Jurkat, Clone E6-1 (cell line): ENCODE results near the gene DEFB115. TPM values are rescaled to one million over a fixed set of nuclear protein-coding genes. Genes with fewer than 3 reads are reported as not detected.
A peak's percentile ranks its signal among the peaks of the same experiment; 100 is the strongest.
"Not testable (repeated sequence)": the region's sequence is repeated elsewhere in the genome, so short reads cannot be mapped to it uniquely, and the experiment has no call there.

Source experiments
- DNase-seq: peaks from one replicate; pipeline ENCODE4 v3.0.0-alpha.2; 2011; ENCODE audit warnings: low read depth, low spot score
- H3K4me3 ChIP-seq: 2 replicates; pipeline ENCODE4 v1.5.1; 2011; ENCODE audit warnings: mild to moderate bottlenecking, low read length, control low read depth, moderate library complexity
- polyA plus RNA-seq: library from polyadenylated mRNA; unstranded; fragments of >200 nt; gene quantifications from one replicate; pipeline ENCODE4 v1.2.1, GENCODE V29; 2012; ENCODE audit warnings: missing spikeins; ENCODE audit not compliant: insufficient read length, insufficient read depth

The DEFB115 gene
- polyA plus RNA-seq: not detected

- H3K4me3 ChIP-seq: no peak within 1 kb of the TSS
- DNase-seq: no peak
Measured at GRCh38 chr20:31257364-31257763, at the start of gene DEFB115. DEFB115 (plus strand) TSS chr20:31257664; CDS start chr20:31257664, 0 bp downstream.

GRCh38 chr20:31236953-31237352, 20.5 kb upstream of the DEFB115 start:
- H3K4me3 ChIP-seq: no peak overlapping the region
- no peak for DNase-seq

- H3K4me3 ChIP-seq: no peak overlapping the region
- no peak for DNase-seq
Measured at GRCh38 chr20:31237763-31238162, 19.7 kb upstream of the DEFB115 start.

- no peak for DNase-seq
- no peak overlapping the region for H3K4me3 ChIP-seq
Measured at GRCh38 chr20:31239139-31239538, 18.3 kb upstream of the DEFB115 start.

DNA sequence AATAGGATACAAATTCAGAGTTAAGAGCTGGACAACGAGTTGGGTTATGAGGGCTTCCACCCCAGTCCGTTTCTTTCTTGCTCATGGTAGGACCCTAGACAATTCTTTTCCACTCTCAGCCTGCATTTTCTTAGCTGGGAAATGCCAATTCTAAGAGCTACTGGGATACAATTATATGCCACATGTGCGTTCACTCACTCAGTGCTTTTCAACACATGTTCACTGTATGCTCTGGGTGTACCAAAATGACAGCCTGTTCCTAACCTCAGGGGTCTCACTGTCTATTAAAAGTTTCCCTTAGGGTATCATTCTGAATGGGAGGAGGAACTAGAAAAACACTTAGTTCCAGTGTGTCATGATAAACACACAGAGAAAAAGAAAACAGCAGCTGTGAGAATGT, 505 bp upstream of the DEFB115 start:
- no peak for DNase-seq

GRCh38 chr20:31260326-31260932, 3.0 kb downstream of the DEFB115 start:
- H3K4me3 ChIP-seq: no peak overlapping the region
- DNase-seq: peak; percentile 60

More for the DNA sequence above, 505 bp upstream of the DEFB115 start:
- no peak overlapping the region for H3K4me3 ChIP-seq

DNA sequence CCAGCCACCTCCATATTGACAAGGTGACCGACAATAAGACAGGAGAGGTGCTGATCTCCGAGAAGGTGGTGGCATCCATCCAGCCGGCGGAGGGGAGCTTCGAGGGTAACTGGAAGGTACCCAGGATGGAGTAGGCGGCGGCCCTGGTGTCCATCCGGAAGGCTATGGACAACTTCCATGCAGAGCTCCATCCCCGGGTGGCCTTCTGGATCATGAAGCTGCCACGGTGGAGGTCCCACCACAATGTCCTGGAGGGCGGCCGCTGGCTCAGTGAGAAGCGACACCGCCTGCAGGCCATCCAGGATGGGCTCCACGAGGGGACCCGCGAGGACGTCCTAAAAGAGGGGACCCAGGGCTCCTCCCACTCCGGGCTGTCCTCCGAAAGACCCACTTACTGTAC, 17.0 kb downstream of the DEFB115 start:
- H3K4me3 ChIP-seq: no peak overlapping the region
- no peak for DNase-seq

DNA sequence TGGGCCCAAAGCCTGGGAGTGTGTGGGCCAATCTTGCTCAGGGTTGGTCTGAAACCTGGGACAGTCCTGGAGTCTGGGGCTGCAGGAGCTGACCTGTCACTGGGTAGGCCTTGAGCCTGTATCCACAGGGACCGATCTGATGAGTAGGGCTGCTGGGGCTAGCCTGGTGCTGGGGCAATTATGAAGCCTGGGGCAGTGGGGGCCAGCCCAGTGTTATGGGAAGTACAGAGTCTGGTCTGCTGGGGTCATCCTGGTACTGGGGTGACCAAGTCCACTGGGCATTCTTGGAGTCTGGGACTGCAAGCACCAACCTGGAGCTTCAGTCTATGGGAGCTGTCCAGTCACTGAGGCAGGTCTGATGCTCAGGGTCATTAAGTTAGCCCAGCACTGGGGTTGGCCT, 20.7 kb downstream of the DEFB115 start:
- no peak for DNase-seq

GRCh38 chr20:31284964-31285363, 27.5 kb downstream of the DEFB115 start:
- not testable (repeated sequence) for DNase-seq, H3K4me3 ChIP-seq

More for the DNA sequence above, 20.7 kb downstream of the DEFB115 start:
- H3K4me3 ChIP-seq: no peak overlapping the region

- no peak for DNase-seq
- H3K4me3 ChIP-seq: no peak within 1 kb of the TSS
Measured at GRCh38 chr20:31308535-31309162, 51.2 kb downstream of the DEFB115 start, which contains the start of gene DEFB116. DEFB116 (minus strand) TSS chr20:31308585; CDS start chr20:31308585, 0 bp downstream.
